ENCODE data around the gene DNAH3. TPM values are rescaled to one million over a fixed set of nuclear protein-coding genes. Genes with fewer than 3 reads are reported as not detected.
A peak's percentile ranks its signal among the peaks of the same experiment; 100 is the strongest.
"Not testable (repeated sequence)": the region's sequence is repeated elsewhere in the genome, so short reads cannot be mapped to it uniquely, and the experiment has no call there.

The DNAH3 gene, protein sequence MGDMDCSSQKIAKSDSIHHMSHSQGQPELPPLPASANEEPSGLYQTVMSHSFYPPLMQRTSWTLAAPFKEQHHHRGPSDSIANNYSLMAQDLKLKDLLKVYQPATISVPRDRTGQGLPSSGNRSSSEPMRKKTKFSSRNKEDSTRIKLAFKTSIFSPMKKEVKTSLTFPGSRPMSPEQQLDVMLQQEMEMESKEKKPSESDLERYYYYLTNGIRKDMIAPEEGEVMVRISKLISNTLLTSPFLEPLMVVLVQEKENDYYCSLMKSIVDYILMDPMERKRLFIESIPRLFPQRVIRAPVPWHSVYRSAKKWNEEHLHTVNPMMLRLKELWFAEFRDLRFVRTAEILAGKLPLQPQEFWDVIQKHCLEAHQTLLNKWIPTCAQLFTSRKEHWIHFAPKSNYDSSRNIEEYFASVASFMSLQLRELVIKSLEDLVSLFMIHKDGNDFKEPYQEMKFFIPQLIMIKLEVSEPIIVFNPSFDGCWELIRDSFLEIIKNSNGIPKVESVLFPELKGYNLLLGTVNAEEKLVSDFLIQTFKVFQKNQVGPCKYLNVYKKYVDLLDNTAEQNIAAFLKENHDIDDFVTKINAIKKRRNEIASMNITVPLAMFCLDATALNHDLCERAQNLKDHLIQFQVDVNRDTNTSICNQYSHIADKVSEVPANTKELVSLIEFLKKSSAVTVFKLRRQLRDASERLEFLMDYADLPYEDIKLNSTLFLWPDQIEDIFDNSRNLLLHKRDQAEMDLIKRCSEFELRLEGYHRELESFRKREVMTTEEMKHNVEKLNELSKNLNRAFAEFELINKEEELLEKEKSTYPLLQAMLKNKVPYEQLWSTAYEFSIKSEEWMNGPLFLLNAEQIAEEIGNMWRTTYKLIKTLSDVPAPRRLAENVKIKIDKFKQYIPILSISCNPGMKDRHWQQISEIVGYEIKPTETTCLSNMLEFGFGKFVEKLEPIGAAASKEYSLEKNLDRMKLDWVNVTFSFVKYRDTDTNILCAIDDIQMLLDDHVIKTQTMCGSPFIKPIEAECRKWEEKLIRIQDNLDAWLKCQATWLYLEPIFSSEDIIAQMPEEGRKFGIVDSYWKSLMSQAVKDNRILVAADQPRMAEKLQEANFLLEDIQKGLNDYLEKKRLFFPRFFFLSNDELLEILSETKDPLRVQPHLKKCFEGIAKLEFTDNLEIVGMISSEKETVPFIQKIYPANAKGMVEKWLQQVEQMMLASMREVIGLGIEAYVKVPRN (N-terminal part only)
- total RNA-seq, result not detected

DNA sequence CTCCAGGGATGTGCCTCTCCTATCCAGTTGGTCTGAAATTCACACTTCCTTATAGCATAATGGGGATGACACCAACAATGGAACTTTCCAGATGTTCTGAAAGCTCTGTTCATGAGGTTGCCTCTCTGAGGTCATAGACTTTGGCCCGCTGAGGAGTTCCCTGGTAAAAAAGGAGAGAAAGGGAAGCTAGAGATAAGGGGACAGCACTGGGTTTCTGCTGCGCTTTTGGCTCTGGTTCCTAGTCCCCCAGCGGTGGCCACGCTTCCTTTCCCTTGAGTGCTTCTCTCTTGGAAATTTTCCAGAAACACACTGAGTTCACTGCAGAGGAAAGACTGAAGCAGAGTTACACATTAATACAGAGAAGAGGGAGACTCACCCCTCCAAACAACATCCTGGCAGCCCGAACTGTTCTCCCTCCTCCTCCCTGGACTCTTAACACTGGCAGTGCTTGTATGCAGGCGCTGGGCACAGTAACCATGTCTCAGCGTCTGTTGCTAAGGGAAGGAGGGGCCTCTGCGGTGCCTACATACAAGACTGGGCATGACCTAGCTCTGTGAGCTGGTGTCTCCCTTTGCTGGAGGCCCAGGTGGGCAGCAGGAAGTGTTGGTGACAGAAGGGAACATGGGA is at the start of gene DNAH3:
DNAH3 (minus strand) TSS at position 472 of the 627 bp plus-strand sequence. CDS start 527 bp downstream, outside the sequence.
- Mint-ChIP-seq H3K27ac (no peak within 1 kb of the TSS), H3K36me3 (ENCODE audit: low read depth) (no peaks in the 10 kb centered on the region), H3K4me3 (no peak within 1 kb of the TSS), H3K4me1 (no peaks in the 10 kb centered on the region), H3K27me3 (peaks cover 14% of the 10 kb centered on the region), H3K9me3 (ENCODE audit: low read depth) (no peaks in the 10 kb centered on the region)
- ATAC-seq (peak; percentile 30), DNase-seq (no peak)
- ChIA-PET CTCF (no interaction called here), POLR2A (no interaction called here)
- intact Hi-C loops (cut with DNase I, micrococcal nuclease), result loop anchor here in 1 of 2 experiments (10.0 kb wide), 1 partner anchor 1164 kb away; no protein-coding TSS in a partner anchor

DNA sequence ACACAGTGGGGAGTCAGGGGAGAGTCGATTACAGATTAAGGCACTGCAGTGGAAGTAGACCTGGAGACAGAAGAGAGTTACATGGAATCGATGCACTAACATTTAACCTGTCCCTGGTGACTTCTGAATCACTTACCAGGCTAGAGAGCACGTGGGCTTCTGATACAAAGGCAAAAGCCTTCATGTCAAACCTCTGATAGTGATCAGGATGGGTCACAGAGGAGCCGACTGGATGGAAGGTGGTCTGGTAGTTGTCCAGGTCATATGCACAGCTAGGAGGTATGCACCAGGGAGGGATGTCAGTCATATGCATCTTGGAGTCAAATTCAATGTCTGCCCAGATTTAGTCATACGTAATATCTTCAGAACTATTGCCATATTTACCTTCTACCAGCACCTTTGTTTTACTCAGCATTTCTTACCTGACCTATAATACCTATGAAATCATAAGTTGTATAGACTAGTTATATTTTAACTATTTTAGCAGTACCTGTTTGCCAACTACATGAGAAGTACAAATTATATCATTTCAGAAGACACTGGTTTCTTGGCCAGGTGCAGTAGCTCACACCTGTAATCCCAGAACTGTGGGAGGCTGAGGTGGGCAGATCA is 49.1 kb upstream of the DNAH3 start:
- ATAC-seq (no peak), DNase-seq (no peak)
- Mint-ChIP-seq H3K9me3 (ENCODE audit: low read depth) (no peaks in the 10 kb centered on the region), H3K27me3 (peaks cover 9% of the 10 kb centered on the region), H3K4me3 (no peak overlapping the region), H3K36me3 (ENCODE audit: low read depth) (no peaks in the 10 kb centered on the region), H3K4me1 (peaks cover 4% of the 10 kb centered on the region), H3K27ac (no peak overlapping the region)
- CTCF ChIA-PET, result interaction anchor here (1.1 to 1.2 kb wide), 2 partner anchors 10 to 11 kb away, joined by 3 to 8 read pairs; no protein-coding TSS in a partner anchor
- intact Hi-C loops (cut with DNase I, micrococcal nuclease), result loop anchor here in 1 of 2 experiments (10.0 kb wide), 1 partner anchor 65 kb away; no protein-coding TSS in a partner anchor
- POLR2A ChIA-PET, result no interaction called here

DNA sequence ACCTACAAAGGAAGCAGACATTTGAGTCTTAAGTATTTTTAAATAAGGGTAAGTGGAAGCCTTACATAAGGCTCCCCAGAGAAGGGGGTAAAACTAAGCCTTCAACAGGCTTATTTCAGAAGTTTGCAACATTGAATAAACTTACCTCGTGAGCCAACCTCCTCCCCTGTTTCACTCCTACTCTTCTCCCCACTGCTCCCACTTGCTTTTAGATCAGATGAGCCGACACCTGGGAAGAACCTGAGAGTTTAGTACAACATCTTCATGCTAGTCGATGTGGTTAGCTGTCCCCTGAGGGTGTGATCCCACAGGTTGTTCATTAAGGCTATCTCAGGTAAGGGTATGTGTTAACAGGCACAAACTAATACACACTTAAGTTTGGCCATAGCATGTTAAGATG is 47.0 kb upstream of the DNAH3 start:
- ATAC-seq, result no peak
- peaks cover 9% of the 10 kb centered on the region for H3K4me1 Mint-ChIP-seq
- ChIA-PET POLR2A (no interaction called here), CTCF (interaction anchor here (0.9 to 1.0 kb wide), 2 partner anchors 9 to 14 kb away, joined by 4 read pairs; no protein-coding TSS in a partner anchor)
- H3K9me3 Mint-ChIP-seq (ENCODE audit: low read depth), result no peaks in the 10 kb centered on the region
- H3K27ac Mint-ChIP-seq, result no peak overlapping the region
- DNase-seq, result no peak
- intact Hi-C loops (cut with DNase I, micrococcal nuclease), result no loop called here
- H3K4me3 Mint-ChIP-seq, result no peak overlapping the region
- no peaks in the 10 kb centered on the region for H3K36me3 Mint-ChIP-seq (ENCODE audit: low read depth)
- peaks cover 7% of the 10 kb centered on the region for H3K27me3 Mint-ChIP-seq

DNA sequence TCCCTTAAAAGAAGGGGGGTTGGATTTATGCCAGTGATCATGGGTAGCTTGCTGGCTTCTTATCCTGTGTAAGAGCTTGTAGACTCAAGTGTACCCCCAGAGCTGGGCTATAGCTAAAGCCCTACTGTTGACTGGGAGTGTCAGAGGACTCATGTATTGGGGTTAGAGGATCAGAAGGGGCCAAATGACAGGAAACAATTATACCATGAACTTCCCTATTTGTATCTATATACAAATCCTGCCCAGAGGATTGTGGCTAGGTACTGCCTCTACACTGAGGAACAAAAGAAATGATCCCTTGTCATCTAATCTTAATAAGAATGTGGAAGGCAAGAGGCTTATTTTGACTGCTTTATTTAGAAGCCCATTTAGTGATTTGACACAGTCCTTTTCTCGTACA is 46.5 kb upstream of the DNAH3 start:
- intact Hi-C loops (cut with DNase I, micrococcal nuclease), result no loop called here
- Mint-ChIP-seq H3K27ac (no peak overlapping the region), H3K9me3 (ENCODE audit: low read depth) (no peaks in the 10 kb centered on the region), H3K36me3 (ENCODE audit: low read depth) (no peaks in the 10 kb centered on the region), H3K4me1 (peaks cover 9% of the 10 kb centered on the region), H3K27me3 (peaks cover 7% of the 10 kb centered on the region), H3K4me3 (no peak overlapping the region)
- POLR2A ChIA-PET, result no interaction called here
- DNase-seq (no peak), ATAC-seq (no peak)
- CTCF ChIA-PET, result interaction anchor here (0.9 to 1.0 kb wide), 3 partner anchors 9 to 329 kb away, joined by 3 to 4 read pairs (median 4); no protein-coding TSS in a partner anchor

- POLR2A ChIA-PET; DNase-seq; intact Hi-C loops (cut with DNase I, micrococcal nuclease); H3K4me3 Mint-ChIP-seq; H3K27ac Mint-ChIP-seq; H3K27me3 Mint-ChIP-seq; H3K36me3 Mint-ChIP-seq (ENCODE audit: low read depth); H3K4me1 Mint-ChIP-seq; H3K9me3 Mint-ChIP-seq (ENCODE audit: low read depth); ATAC-seq: not testable (repeated sequence)
- CTCF ChIA-PET, result interaction anchor here (0.7 kb wide), 1 partner anchor 35 kb away, joined by 3 read pairs; no protein-coding TSS in a partner anchor
These were observed 44.7 kb upstream of the DNAH3 start for GRCh38 chr16:21195330-21195729.

GRCh38 chr16:21194771-21195301 is 44.2 kb upstream of the DNAH3 start:
- intact Hi-C loops (cut with DNase I, micrococcal nuclease), result no loop called here
- Mint-ChIP-seq H3K4me3 (no peak overlapping the region), H3K36me3 (ENCODE audit: low read depth) (no peaks in the 10 kb centered on the region), H3K4me1 (peaks cover 9% of the 10 kb centered on the region), H3K9me3 (ENCODE audit: low read depth) (peaks cover 2% of the 10 kb centered on the region), H3K27me3 (peaks cover 9% of the 10 kb centered on the region), H3K27ac (no peak overlapping the region)
- POLR2A ChIA-PET, result no interaction called here
- ATAC-seq, result peak; percentile 49
- DNase-seq, result no peak
- CTCF ChIA-PET, result interaction anchor here (0.7 to 1.3 kb wide), 2 partner anchors 36 to 106 kb away, joined by 3 to 4 read pairs; no protein-coding TSS in a partner anchor

DNA sequence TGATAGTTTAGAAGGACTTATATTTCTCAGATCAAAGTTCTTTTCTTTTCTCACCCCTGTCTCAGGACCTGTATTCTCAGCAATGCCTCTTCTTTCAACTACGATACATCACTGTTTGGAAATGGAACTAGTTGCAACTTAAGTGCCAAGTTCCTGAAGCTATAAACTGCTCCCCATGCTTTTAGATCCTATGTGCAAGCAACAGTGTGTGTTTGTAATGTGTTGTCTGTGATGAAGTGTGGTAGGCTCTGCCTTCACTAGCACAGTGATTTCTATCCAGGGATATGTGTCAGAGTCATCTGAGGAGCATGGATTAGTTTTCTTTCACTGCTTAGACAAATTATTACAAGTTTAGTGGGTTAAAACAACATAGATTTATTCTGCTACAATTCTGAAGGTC is 42.3 kb upstream of the DNAH3 start:
- intact Hi-C loops (cut with DNase I, micrococcal nuclease), result no loop called here
- POLR2A ChIA-PET, result no interaction called here
- no peak overlapping the region for H3K27ac Mint-ChIP-seq
- H3K27me3 Mint-ChIP-seq, result peaks cover 5% of the 10 kb centered on the region
- peaks cover 2% of the 10 kb centered on the region for H3K9me3 Mint-ChIP-seq (ENCODE audit: low read depth)
- CTCF ChIA-PET, result interaction anchor here (1.5 kb wide), 1 partner anchor 86 kb away, joined by 4 read pairs; no protein-coding TSS in a partner anchor
- no peaks in the 10 kb centered on the region for H3K36me3 Mint-ChIP-seq (ENCODE audit: low read depth)
- no peak for DNase-seq
- peaks cover 18% of the 10 kb centered on the region for H3K4me1 Mint-ChIP-seq
- no peak for ATAC-seq
- no peak overlapping the region for H3K4me3 Mint-ChIP-seq

- ATAC-seq (no peak), DNase-seq (no peak)
- peaks cover 2% of the 10 kb centered on the region for H3K9me3 Mint-ChIP-seq (ENCODE audit: low read depth)
- ChIA-PET POLR2A (no interaction called here), CTCF (interaction anchor here (1.6 to 2.5 kb wide), 2 partner anchors 31 to 88 kb away, joined by 4 to 10 read pairs; no protein-coding TSS in a partner anchor)
- H3K27ac Mint-ChIP-seq, result no peak overlapping the region
- H3K27me3 Mint-ChIP-seq, result peaks cover 5% of the 10 kb centered on the region
- peaks cover 26% of the 10 kb centered on the region for H3K4me1 Mint-ChIP-seq
- H3K36me3 Mint-ChIP-seq (ENCODE audit: low read depth), result peaks cover 2% of the 10 kb centered on the region
- intact Hi-C loops (cut with DNase I, micrococcal nuclease), result no loop called here
- H3K4me3 Mint-ChIP-seq, result no peak overlapping the region
These were observed 40.0 kb upstream of the DNAH3 start for GRCh38 chr16:21190599-21190998.

DNA sequence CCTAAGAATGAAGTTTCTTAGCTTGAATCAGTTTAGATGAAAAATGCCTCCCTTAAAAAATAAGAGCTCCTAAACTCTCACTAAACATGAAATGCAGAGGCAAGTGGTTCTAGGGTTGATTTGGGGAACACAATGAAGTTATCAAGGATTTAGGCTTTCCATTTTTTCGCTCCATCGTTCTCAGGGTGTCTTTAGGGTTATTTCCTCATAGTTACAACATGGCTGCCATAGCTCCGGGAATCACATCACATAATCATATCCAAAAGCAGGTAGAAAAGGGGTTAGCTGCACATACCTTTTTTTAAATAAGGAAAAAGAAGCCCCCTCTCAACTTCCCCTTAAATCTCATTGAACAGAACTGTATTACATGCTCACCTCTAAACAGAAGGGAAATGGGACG is 39.4 kb upstream of the DNAH3 start:
- Mint-ChIP-seq H3K27ac (no peak overlapping the region), H3K9me3 (ENCODE audit: low read depth) (peaks cover 5% of the 10 kb centered on the region), H3K4me1 (peaks cover 29% of the 10 kb centered on the region), H3K4me3 (no peak overlapping the region), H3K27me3 (peaks cover 5% of the 10 kb centered on the region), H3K36me3 (ENCODE audit: low read depth) (peaks cover 2% of the 10 kb centered on the region)
- DNase-seq (no peak), ATAC-seq (no peak)
- ChIA-PET POLR2A (no interaction called here), CTCF (interaction anchor here (0.7 to 2.5 kb wide), 6 partner anchors 9 to 111 kb away, joined by 3 to 10 read pairs (median 4); no protein-coding TSS in a partner anchor)
- intact Hi-C loops (cut with DNase I, micrococcal nuclease), result no loop called here

GRCh38 chr16:21189311-21189710 is 38.7 kb upstream of the DNAH3 start:
- H3K36me3 Mint-ChIP-seq (ENCODE audit: low read depth), result peaks cover 8% of the 10 kb centered on the region
- POLR2A ChIA-PET, result no interaction called here
- intact Hi-C loops (cut with DNase I, micrococcal nuclease), result loop anchor here in 1 of 2 experiments (5.0 kb wide), 1 partner anchor 368 kb away; no protein-coding TSS in a partner anchor

More at GRCh38 chr16:21189311-21189710, 38.7 kb upstream of the DNAH3 start:
- DNase-seq (no peak), ATAC-seq (no peak)
- H3K4me1 Mint-ChIP-seq, result peaks cover 29% of the 10 kb centered on the region
- no peak overlapping the region for H3K27ac Mint-ChIP-seq
- H3K27me3 Mint-ChIP-seq, result peaks cover 5% of the 10 kb centered on the region
- H3K9me3 Mint-ChIP-seq (ENCODE audit: low read depth), result peaks cover 12% of the 10 kb centered on the region
- H3K4me3 Mint-ChIP-seq, result no peak overlapping the region
- CTCF ChIA-PET, result interaction anchor here (0.8 to 2.5 kb wide), 16 partner anchors 10 to 1446 kb away, joined by 3 to 10 read pairs (median 3); no protein-coding TSS in a partner anchor

Data from activated CD4-positive, alpha-beta T cell treated with anti-CD3 and anti-CD28 coated beads for 36 hours (primary cell).